H1 (cell line): ENCODE results near the gene MORN2. TPM values are rescaled to one million over a fixed set of nuclear protein-coding genes. Genes with fewer than 3 reads are reported as not detected.

Experiments used
- CTBP2 ChIP-seq: IDR thresholded peaks from 2 replicates; pipeline ENCODE4 v1.7.0; 2011; ENCODE audit warnings: borderline replicate concordance, mild to moderate bottlenecking, moderate library complexity, mixed read lengths, low read length; ENCODE audit not compliant: insufficient read depth, insufficient read length
- GABPA ChIP-seq: IDR thresholded peaks from 2 replicates; pipeline ENCODE4 v1.6.1; 2011; ENCODE audit warnings: mild to moderate bottlenecking, low read length, moderate library complexity, borderline replicate concordance; ENCODE audit not compliant: insufficient read depth
- RXRA ChIP-seq: IDR thresholded peaks from 2 replicates; pipeline ENCODE4 v1.6.1; 2011; ENCODE audit warnings: low read depth, mild to moderate bottlenecking, low read length, moderate library complexity; ENCODE audit not compliant: insufficient read depth
- polyA plus RNA-seq, 7 experiments: library from polyadenylated mRNA; depleted of rRNA in 3 of 7; stranded (reverse) in 5 of 7; unstranded in 2 of 7; fragments of >200 nt in 5 of 7; fragments of 200-250 nt in 2 of 7; gene quantifications; 1 replicate in 5 of 7; 2 replicates in 1 of 7; 4 replicates in 1 of 7; pipeline versions ENCODE4 v1.2.1 to v1.2.3, GENCODE V29; 2011 to 2013; ENCODE audit warnings: missing spikeins in 2 of 7, mixed read lengths in 2 of 7
- total RNA-seq: library from RNA; stranded (reverse); fragmentation: NEBNext Ultra II Directional; extraction: Animal tissue kit (Norgen Biotek cat#: 25700); gene quantifications from 2 replicates; pipeline ENCODE4 v1.2.1, GENCODE V29; 2021

Gene MORN2
- total and polyA plus RNA-seq, 2 of the 8 experiments (the other 6 are each of a cell fraction or from before 2014, with no cell fraction given) = 7.2 to 11.3 TPM

DNA sequence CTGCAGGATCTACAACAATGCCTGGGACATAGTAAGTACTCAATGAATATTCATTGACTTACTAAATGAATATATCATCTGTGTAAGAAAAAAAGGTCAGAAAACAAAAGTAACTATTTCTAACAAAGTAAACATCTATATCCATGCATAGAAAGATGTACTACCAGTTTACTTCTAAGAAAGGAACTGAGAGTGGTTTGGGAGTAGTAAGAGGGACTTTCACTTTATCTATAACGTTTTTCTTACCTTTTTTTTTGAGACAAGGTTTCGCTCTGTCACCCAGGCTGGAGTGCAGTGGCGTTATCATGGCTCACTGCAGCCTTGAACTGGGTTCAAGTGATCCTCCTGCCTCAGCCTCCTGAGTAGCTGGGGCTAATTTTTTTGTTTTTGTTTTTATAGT lies 25.7 kb upstream of the MORN2 start (continued):
- no peak for TF ChIP-seq GABPA
- TF ChIP-seq RXRA = no peak
- no peak for TF ChIP-seq CTBP2
